ENCODE measurements around the gene PEX14.

The PEX14 gene

DNA sequence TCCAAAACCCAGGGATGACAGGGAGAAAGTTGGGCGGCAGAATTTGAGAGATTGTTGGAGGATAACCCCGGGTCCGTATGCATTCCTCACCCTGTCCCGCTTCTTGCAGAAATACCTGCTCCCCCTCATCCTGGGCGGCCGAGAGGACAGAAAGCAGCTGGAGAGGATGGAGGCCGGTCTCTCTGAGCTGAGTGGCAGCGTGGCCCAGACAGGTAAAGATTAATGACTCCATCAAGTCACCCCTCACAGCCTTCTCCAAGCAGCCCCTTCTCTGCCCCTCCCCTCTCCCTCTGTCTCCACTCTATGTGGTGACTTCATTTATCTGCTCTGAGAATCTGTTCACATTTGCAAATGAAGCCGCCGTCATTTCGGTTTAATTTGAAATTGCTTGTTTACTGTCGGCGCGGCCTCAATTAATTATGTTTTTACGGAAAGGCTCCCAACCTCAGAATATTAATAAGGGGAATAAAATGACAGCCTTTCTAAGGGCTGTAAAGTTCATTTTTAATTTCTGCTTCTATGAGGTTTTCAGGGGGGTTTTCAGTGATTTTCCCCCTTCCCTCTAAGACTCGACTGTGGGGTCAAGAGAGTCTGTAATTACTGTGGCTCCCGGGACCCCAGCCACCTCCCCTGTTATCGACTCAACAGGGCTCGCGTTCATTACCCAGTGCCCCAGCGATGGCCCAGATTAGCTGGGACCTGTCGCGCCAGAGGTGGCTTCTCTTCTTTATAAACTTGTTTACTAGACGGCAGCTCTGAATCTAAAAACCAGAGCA lies 148.3 kb downstream of the PEX14 start:
- no peak for DNase-seq (ENCODE audit: low read depth)
- TF ChIP-seq, protein P1, sequence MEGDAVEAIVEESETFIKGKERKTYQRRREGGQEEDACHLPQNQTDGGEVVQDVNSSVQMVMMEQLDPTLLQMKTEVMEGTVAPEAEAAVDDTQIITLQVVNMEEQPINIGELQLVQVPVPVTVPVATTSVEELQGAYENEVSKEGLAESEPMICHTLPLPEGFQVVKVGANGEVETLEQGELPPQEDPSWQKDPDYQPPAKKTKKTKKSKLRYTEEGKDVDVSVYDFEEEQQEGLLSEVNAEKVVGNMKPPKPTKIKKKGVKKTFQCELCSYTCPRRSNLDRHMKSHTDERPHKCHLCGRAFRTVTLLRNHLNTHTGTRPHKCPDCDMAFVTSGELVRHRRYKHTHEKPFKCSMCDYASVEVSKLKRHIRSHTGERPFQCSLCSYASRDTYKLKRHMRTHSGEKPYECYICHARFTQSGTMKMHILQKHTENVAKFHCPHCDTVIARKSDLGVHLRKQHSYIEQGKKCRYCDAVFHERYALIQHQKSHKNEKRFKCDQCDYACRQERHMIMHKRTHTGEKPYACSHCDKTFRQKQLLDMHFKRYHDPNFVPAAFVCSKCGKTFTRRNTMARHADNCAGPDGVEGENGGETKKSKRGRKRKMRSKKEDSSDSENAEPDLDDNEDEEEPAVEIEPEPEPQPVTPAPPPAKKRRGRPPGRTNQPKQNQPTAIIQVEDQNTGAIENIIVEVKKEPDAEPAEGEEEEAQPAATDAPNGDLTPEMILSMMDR (conservative IDR thresholded peaks at IDR 0.05; ENCODE audit: low read depth, low read length): no peak
- no peak overlapping the region for H3K4me3 ChIP-seq (ENCODE audit: low read depth, low read length)

- H3K4me3 ChIP-seq (ENCODE audit: low read depth, low read length): no peak overlapping the region
- TF ChIP-seq, protein P1 (conservative IDR thresholded peaks at IDR 0.05; ENCODE audit: low read depth, low read length): no peak
- DNase-seq (ENCODE audit: low read depth): no peak
Measured at GRCh38 chr1:10623686-10624145, 149.0 kb downstream of the PEX14 start.

- TF ChIP-seq, protein P1 (conservative IDR thresholded peaks at IDR 0.05; ENCODE audit: low read depth, low read length): no peak
- H3K4me3 ChIP-seq (ENCODE audit: low read depth, low read length): no peak overlapping the region
- DNase-seq (ENCODE audit: low read depth): no peak
Measured at GRCh38 chr1:10624256-10625050, 149.7 kb downstream of the PEX14 start.

DNA sequence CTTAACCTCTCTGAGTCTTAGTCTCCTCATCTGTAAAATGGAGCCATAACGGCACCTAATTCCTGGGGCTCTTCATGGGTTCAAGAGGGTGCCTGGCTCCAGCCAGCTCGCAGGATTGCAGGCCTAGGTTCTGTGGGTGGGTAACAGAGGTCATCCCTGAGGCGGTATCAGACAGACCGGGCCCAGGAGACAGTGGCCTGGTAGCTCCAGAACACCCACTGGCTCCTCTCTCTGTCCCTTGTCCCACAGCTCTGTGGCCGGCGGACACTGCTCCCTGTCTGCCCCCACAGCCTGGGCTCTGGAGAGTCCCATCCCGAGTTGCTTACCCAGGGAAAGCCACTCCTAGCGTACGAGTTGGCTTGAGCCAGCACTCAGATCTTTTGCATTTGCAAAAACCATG lies 150.3 kb downstream of the PEX14 start:
- H3K4me3 ChIP-seq (ENCODE audit: low read depth, low read length): no peak overlapping the region
- TF ChIP-seq, protein P1 (conservative IDR thresholded peaks at IDR 0.05; ENCODE audit: low read depth, low read length): no peak
- no peak for DNase-seq (ENCODE audit: low read depth)

DNA sequence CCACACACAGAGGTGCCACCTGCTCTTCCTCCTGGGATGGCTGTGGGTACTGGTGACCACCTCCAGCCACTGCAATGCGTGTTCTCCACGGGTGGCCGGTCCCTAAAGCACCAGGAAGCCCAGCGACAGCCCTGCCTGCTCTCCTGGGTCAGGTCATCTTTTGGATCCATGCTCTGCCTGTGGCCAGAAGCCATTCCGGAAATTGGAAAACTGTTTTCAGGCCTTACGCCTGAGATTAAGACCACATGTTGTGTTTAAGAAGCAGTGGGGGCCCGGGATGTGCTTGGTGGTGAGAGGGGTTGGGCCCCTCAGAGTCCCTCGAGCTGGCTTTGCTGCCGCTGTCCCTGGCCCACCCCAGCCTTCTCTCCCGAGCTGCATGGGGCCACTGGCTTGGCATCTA lies 150.8 kb downstream of the PEX14 start:
- TF ChIP-seq, protein P1 (conservative IDR thresholded peaks at IDR 0.05; ENCODE audit: low read depth, low read length): no peak
- H3K4me3 ChIP-seq (ENCODE audit: low read depth, low read length): no peak overlapping the region
- DNase-seq (ENCODE audit: low read depth): no peak

DNA sequence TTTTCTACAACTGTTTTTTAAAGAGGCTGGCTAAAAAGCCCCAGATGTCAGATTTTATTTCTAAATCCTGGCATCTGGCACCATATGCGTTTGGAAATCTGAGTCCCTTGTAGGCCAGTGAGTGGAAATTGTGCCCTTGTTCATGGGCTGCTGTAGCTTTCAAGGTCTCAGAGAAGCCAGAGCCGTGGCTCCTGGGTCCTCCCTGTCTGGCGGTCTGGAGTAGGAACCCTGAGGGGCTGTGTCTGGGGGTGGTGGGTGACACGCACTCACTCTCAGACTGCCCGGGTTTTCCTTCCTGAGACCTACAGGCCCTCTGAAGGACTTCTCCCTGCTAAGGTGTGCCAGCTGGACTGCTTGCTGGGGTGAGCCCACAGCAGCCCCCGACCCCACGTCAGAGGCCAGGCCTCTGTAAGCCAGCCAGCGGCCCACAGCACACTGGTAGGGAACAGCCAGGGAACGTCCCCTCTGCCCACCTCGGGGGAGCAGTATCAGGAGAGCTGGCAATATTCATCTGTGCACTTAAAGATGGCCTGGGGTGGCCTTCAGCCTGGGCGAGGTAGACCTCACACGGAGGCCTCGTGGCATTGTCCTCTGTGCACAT lies 151.5 kb downstream of the PEX14 start:
- no peak overlapping the region for H3K4me3 ChIP-seq (ENCODE audit: low read depth, low read length)
- DNase-seq (ENCODE audit: low read depth): no peak
- TF ChIP-seq, protein P1 (conservative IDR thresholded peaks at IDR 0.05; ENCODE audit: low read depth, low read length): no peak

All from choroid plexus epithelial cell (primary cell).